ACC112 (cell line): Measurements from ENCODE around the gene CYFIP1.

Experiments used
- H2AFZ ChIP-seq: fragments of 200-600 bp; sonication (generic); one replicate; pipeline ENCODE4 v1.6.0; 2017; ENCODE audit warnings: antibody characterized with exemption, low read length; ENCODE audit not compliant: unreplicated experiment
- H3K27ac ChIP-seq: fragments of 200-600 bp; sonication (generic); 2 replicates; pipeline ENCODE4 v1.5.1; 2014; ENCODE audit warnings: low read depth, mild to moderate bottlenecking, antibody characterized with exemption, low read length, moderate library complexity
- H3K27me3 ChIP-seq: fragments of 200-600 bp; sonication (generic); 2 replicates; pipeline ENCODE4 v1.6.1; 2014; ENCODE audit warnings: mild to moderate bottlenecking, antibody characterized with exemption, low read length, moderate library complexity, mixed read lengths; ENCODE audit not compliant: insufficient read depth
- H3K36me3 ChIP-seq: fragments of 200-600 bp; sonication (generic); 2 replicates; pipeline ENCODE4 v1.6.1; 2016; ENCODE audit warnings: mild to moderate bottlenecking, antibody characterized with exemption, low read length, moderate library complexity, mixed read lengths; ENCODE audit not compliant: insufficient read depth
- H3K4me1 ChIP-seq: fragments of 200-600 bp; sonication (generic); one replicate; pipeline ENCODE4 v1.6.1; 2016; ENCODE audit warnings: low read length, mixed read lengths; ENCODE audit not compliant: insufficient read depth, unreplicated experiment, control insufficient read depth
- H3K4me3 ChIP-seq: fragments of 200-600 bp; sonication (generic); 2 replicates; pipeline ENCODE4 v1.5.1; 2014; ENCODE audit warnings: mild to moderate bottlenecking, low read depth, low read length
- H3K79me2 ChIP-seq: fragments of 200-600 bp; sonication (generic); one replicate; pipeline ENCODE4 v1.6.0; 2016; ENCODE audit warnings: low read length; ENCODE audit not compliant: control insufficient read depth, unreplicated experiment, insufficient read depth

CYFIP1 gene

GRCh38 chr15:22846073-22846472 is 134.1 kb downstream of the CYFIP1 start:
- Histone ChIP-seq H3K27ac (no peak overlapping the region), H3K4me3 (no peak overlapping the region), H3K79me2 (peaks cover 88% of the 10 kb centered on the region), H3K4me1 (peaks cover 9% of the 10 kb centered on the region), H2AFZ (no peak overlapping the region), H3K27me3 (no peaks in the 10 kb centered on the region), H3K36me3 (peaks cover 43% of the 10 kb centered on the region)

GRCh38 chr15:22845289-22845900 is 134.8 kb downstream of the CYFIP1 start:
- Histone ChIP-seq H3K27me3 (no peaks in the 10 kb centered on the region), H3K4me1 (peaks cover 13% of the 10 kb centered on the region), H2AFZ (no peak overlapping the region), H3K36me3 (peaks cover 39% of the 10 kb centered on the region), H3K27ac (no peak overlapping the region), H3K79me2 (peaks cover 88% of the 10 kb centered on the region), H3K4me3 (no peak overlapping the region)

- H3K4me1 ChIP-seq, result peaks cover 6% of the 10 kb centered on the region
- no peak overlapping the region for H2AFZ ChIP-seq
- H3K27ac ChIP-seq, result no peak overlapping the region
- H3K36me3 ChIP-seq, result peaks cover 37% of the 10 kb centered on the region
- no peak overlapping the region for H3K4me3 ChIP-seq
- peaks cover 86% of the 10 kb centered on the region for H3K79me2 ChIP-seq
- H3K27me3 ChIP-seq, result no peaks in the 10 kb centered on the region
Measured at GRCh38 chr15:22844421-22845288, 135.5 kb downstream of the CYFIP1 start.

- H2AFZ ChIP-seq, result peak overlapping the region; percentile 79
- H3K27ac ChIP-seq, result peak overlapping the region; percentile 89
- H3K79me2 ChIP-seq, result peaks cover 51% of the 10 kb centered on the region
- H3K4me3 ChIP-seq, result peak overlapping the region; percentile 95
- peaks cover 9% of the 10 kb centered on the region for H3K4me1 ChIP-seq
- no peaks in the 10 kb centered on the region for H3K27me3 ChIP-seq
- H3K36me3 ChIP-seq, result peaks cover 13% of the 10 kb centered on the region; the same call in 1 of the 2 replicates
Measured at GRCh38 chr15:22839046-22839695, 141.0 kb downstream of the CYFIP1 start.

GRCh38 chr15:22838292-22839042 is 141.7 kb downstream of the CYFIP1 start, which contains the start of gene NIPA2:
Gene NIPA2, plus strand, starts transcription at chr15:22838666. Its CDS starts 13,066 bp downstream, at chr15:22851732.
- Histone ChIP-seq H3K4me3 (peak within 1 kb of the TSS; percentile 95), H3K27ac (peak within 1 kb of the TSS; percentile 89), H3K27me3 (no peaks in the 10 kb centered on the region), H3K36me3 (peaks cover 13% of the 10 kb centered on the region; the same call in 1 of the 2 replicates), H3K79me2 (peaks cover 44% of the 10 kb centered on the region), H2AFZ (peak within 1 kb of the TSS; percentile 84), H3K4me1 (peaks cover 9% of the 10 kb centered on the region)

- H3K36me3 ChIP-seq, result no peaks in the 10 kb centered on the region
- H3K79me2 ChIP-seq, result no peaks in the 10 kb centered on the region
- no peaks in the 10 kb centered on the region for H3K27me3 ChIP-seq
- H3K4me1 ChIP-seq, result peaks cover 3% of the 10 kb centered on the region
- no peak overlapping the region for H2AFZ ChIP-seq
- no peak overlapping the region for H3K4me3 ChIP-seq
- H3K27ac ChIP-seq, result no peak overlapping the region
Measured at GRCh38 chr15:22831473-22831872, 148.7 kb downstream of the CYFIP1 start.

GRCh38 chr15:22827125-22827524 is 153.0 kb downstream of the CYFIP1 start:
- Histone ChIP-seq H3K4me3 (no peak overlapping the region), H3K4me1 (no peaks in the 10 kb centered on the region), H3K79me2 (no peaks in the 10 kb centered on the region), H2AFZ (no peak overlapping the region), H3K27ac (no peak overlapping the region), H3K27me3 (no peaks in the 10 kb centered on the region), H3K36me3 (peaks cover 8% of the 10 kb centered on the region)

GRCh38 chr15:22823495-22824128 is 156.6 kb downstream of the CYFIP1 start:
- peaks cover 8% of the 10 kb centered on the region for H3K36me3 ChIP-seq

GRCh38 chr15:22819651-22820050 is 160.5 kb downstream of the CYFIP1 start:
- Histone ChIP-seq H3K4me1 (no peaks in the 10 kb centered on the region), H3K36me3 (peaks cover 5% of the 10 kb centered on the region), H3K27ac (no peak overlapping the region), H2AFZ (no peak overlapping the region), H3K4me3 (no peak overlapping the region), H3K79me2 (no peaks in the 10 kb centered on the region), H3K27me3 (no peaks in the 10 kb centered on the region)

More at GRCh38 chr15:22823495-22824128, 156.6 kb downstream of the CYFIP1 start:
- Histone ChIP-seq H3K4me1 (no peaks in the 10 kb centered on the region), H3K79me2 (no peaks in the 10 kb centered on the region), H2AFZ (no peak overlapping the region), H3K27me3 (no peaks in the 10 kb centered on the region), H3K27ac (no peak overlapping the region), H3K4me3 (no peak overlapping the region)
